WTC11 (cell line): ENCODE results near the gene PRRT1.

Experiments
- ATF2 ChIP-seq: sonication (generic); formaldehyde crosslinking; IDR thresholded peaks from 2 replicates; pipeline ENCODE4 v1.8.1; 2022; ENCODE audit warnings: low read depth, missing genetic modification reagents, borderline replicate concordance
- CREB1 ChIP-seq: sonication (generic); formaldehyde crosslinking; IDR thresholded peaks from 2 replicates; pipeline ENCODE4 v1.8.0; 2023; ENCODE audit warnings: mild to moderate bottlenecking, missing genetic modification reagents
- CTCF ChIP-seq: fragments of 200-600 bp; IDR thresholded peaks from 2 replicates; pipeline ENCODE4 v1.8.0; 2022; ENCODE audit warnings: antibody characterized with exemption
- MAX ChIP-seq: sonication (generic); formaldehyde crosslinking; IDR thresholded peaks from 2 replicates; pipeline ENCODE4 v1.8.0; 2022; ENCODE audit warnings: mild to moderate bottlenecking, missing genetic modification reagents
- NR2C2 ChIP-seq: sonication (generic); formaldehyde crosslinking; IDR thresholded peaks from 2 replicates; pipeline ENCODE4 v1.8.0; 2022; ENCODE audit warnings: mild to moderate bottlenecking, missing genetic modification reagents
- TF ChIP-seq, protein P1 (sequence below): sonication (generic); formaldehyde crosslinking; IDR thresholded peaks from 2 replicates; pipeline ENCODE4 v1.8.1; 2022; ENCODE audit warnings: mild to moderate bottlenecking, missing genetic modification reagents, moderate library complexity, borderline replicate concordance
- TF ChIP-seq, protein P2 (sequence below): sonication (generic); formaldehyde crosslinking; conservative IDR thresholded peaks from 2 replicates; pipeline ENCODE4 v1.8.1; 2022; ENCODE audit warnings: mild to moderate bottlenecking, missing genetic modification reagents

- TF ChIP-seq ATF2 (CRISPR knock-in tag) = no peak
- TF ChIP-seq NR2C2 = no peak
- TF ChIP-seq, protein P1, sequence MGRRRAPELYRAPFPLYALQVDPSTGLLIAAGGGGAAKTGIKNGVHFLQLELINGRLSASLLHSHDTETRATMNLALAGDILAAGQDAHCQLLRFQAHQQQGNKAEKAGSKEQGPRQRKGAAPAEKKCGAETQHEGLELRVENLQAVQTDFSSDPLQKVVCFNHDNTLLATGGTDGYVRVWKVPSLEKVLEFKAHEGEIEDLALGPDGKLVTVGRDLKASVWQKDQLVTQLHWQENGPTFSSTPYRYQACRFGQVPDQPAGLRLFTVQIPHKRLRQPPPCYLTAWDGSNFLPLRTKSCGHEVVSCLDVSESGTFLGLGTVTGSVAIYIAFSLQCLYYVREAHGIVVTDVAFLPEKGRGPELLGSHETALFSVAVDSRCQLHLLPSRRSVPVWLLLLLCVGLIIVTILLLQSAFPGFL = no peak
- no peak for TF ChIP-seq CREB1 (CRISPR knock-in tag)
- no peak for TF ChIP-seq MAX
- no peak for TF ChIP-seq CTCF
- TF ChIP-seq, protein P2, sequence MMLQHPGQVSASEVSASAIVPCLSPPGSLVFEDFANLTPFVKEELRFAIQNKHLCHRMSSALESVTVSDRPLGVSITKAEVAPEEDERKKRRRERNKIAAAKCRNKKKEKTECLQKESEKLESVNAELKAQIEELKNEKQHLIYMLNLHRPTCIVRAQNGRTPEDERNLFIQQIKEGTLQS (CRISPR knock-in tag) = no peak
Observed at GRCh38 chr6:32188381-32189068, 36.8 kb upstream of the PRRT1 start.
